CD14-positive monocyte (primary cell): ENCODE data around the gene CHMP4A. TPM values are rescaled to one million over a fixed set of nuclear protein-coding genes. Genes with fewer than 3 reads are reported as not detected.

Source experiments
- DNase-seq, 3 donors: peaks; one replicate each; pipeline ENCODE4 v3.0.0-alpha.2; 2011 to 2022
- H2AFZ ChIP-seq: 2 replicates; pipeline ENCODE4 v1.6.0; 2012; ENCODE audit warnings: mild to moderate bottlenecking, low read depth, low read length, inconsistent platforms; ENCODE audit not compliant: insufficient read depth, poor library complexity, severe bottlenecking
- H3K27ac ChIP-seq, 2 donors: 1 replicate in 1 of 2; 2 replicates in 1 of 2; pipeline ENCODE4 v1.5.1; 2012 to 2013; ENCODE audit warnings: low read length in 2 of 2, control low read depth in 1 of 2, inconsistent platforms in 1 of 2, low read depth in 1 of 2, mild to moderate bottlenecking in 1 of 2
- H3K27me3 ChIP-seq, 2 donors: one replicate each; pipeline versions ENCODE4 v1.6.0 to v1.6.1; 2011 to 2013; ENCODE audit warnings: low read length in 2 of 2; ENCODE audit not compliant: control insufficient read depth in 2 of 2, insufficient read depth in 2 of 2
- H3K36me3 ChIP-seq, 2 donors: replicated peaks in 1 of 2; 1 replicate in 1 of 2; 2 replicates in 1 of 2; pipeline versions ENCODE4 v1.5.1 to v1.6.1; 2012 to 2013; ENCODE audit warnings: low read length in 2 of 2, control low read depth in 1 of 2, inconsistent platforms in 1 of 2, mild to moderate bottlenecking in 1 of 2; ENCODE audit not compliant: insufficient read depth in 2 of 2, control insufficient read depth in 1 of 2
- H3K4me1 ChIP-seq, 2 donors: 1 replicate in 1 of 2; 2 replicates in 1 of 2; pipeline versions ENCODE4 v1.5.1 to v1.6.1; 2012 to 2013; ENCODE audit warnings: low read length in 2 of 2, control low read depth in 1 of 2, inconsistent platforms in 1 of 2, mild to moderate bottlenecking in 1 of 2, moderate library complexity in 1 of 2; ENCODE audit not compliant: insufficient read depth in 2 of 2, control insufficient read depth in 1 of 2
- H3K4me2 ChIP-seq: replicated peaks from 2 replicates; pipeline ENCODE3; 2012; ENCODE audit warnings: low read length, moderate library complexity, mild to moderate bottlenecking; ENCODE audit not compliant: poor library complexity, severe bottlenecking; ENCODE audit errors: extremely low read depth
- H3K4me3 ChIP-seq, 3 experiments: fragments of 200-600 bp in 1 of 3; sonication (generic) in 1 of 3; replicated peaks in 1 of 3; 1 replicate in 2 of 3; 2 replicates in 1 of 3; pipeline ENCODE4 v1.5.1; 2011 to 2013; ENCODE audit warnings: low read length in 3 of 3, mild to moderate bottlenecking in 3 of 3, control low read depth in 2 of 3, low read depth in 2 of 3, inconsistent platforms in 1 of 3, moderate library complexity in 1 of 3
- H3K79me2 ChIP-seq: 2 replicates; pipeline ENCODE4 v1.6.0; 2012; ENCODE audit warnings: mild to moderate bottlenecking, control low read depth, inconsistent platforms, low read length, moderate library complexity; ENCODE audit not compliant: insufficient read depth
- H3K9ac ChIP-seq: 2 replicates; pipeline ENCODE4 v1.6.0; 2017; ENCODE audit warnings: low read length, mild to moderate bottlenecking; ENCODE audit not compliant: insufficient read depth, poor library complexity, severe bottlenecking
- H3K9me3 ChIP-seq, 2 donors: replicated peaks in 1 of 2; 1 replicate in 1 of 2; 2 replicates in 1 of 2; pipeline versions ENCODE4 v1.5.1 to v1.6.1; 2012 to 2013; ENCODE audit warnings: low read length in 2 of 2, control low read depth in 1 of 2; ENCODE audit not compliant: control insufficient read depth in 1 of 2, insufficient read depth in 1 of 2
- H4K20me1 ChIP-seq: 2 replicates; pipeline ENCODE4 v1.6.0; 2012; ENCODE audit warnings: mild to moderate bottlenecking, low read length, control low read depth, moderate library complexity; ENCODE audit not compliant: insufficient read depth
- H3K27ac Mint-ChIP-seq, 7 donors: one replicate each; pipeline ENCODE4 v1.8.0; 2020; ENCODE audit warnings: mild to moderate bottlenecking in 7 of 7, mixed read lengths in 7 of 7, moderate library complexity in 6 of 7, inconsistent platforms in 2 of 7
- H3K27me3 Mint-ChIP-seq, 3 donors: one replicate each; pipeline ENCODE4 v1.8.0; 2021 to 2022; ENCODE audit warnings: low read depth in 3 of 3, mild to moderate bottlenecking in 3 of 3, mixed read lengths in 3 of 3, moderate library complexity in 3 of 3, inconsistent platforms in 1 of 3
- H3K36me3 Mint-ChIP-seq, 2 donors: one replicate each; pipeline ENCODE4 v1.8.0; 2020; ENCODE audit warnings: mixed read lengths in 2 of 2, inconsistent platforms in 1 of 2, mild to moderate bottlenecking in 1 of 2
- H3K4me1 Mint-ChIP-seq: one replicate; pipeline ENCODE4 v1.8.0; 2020; ENCODE audit warnings: mild to moderate bottlenecking, mixed read lengths
- H3K4me3 Mint-ChIP-seq, 2 donors: one replicate each; pipeline ENCODE4 v1.8.0; 2020; ENCODE audit warnings: mild to moderate bottlenecking in 2 of 2, mixed read lengths in 2 of 2, moderate library complexity in 1 of 2
- H3K9me3 Mint-ChIP-seq, 7 donors: one replicate each; pipeline ENCODE4 v1.8.0; 2020 to 2022; ENCODE audit warnings: mixed read lengths in 7 of 7, mild to moderate bottlenecking in 6 of 7, moderate library complexity in 6 of 7, inconsistent platforms in 2 of 7
- WGBS: methylation state at CpG from one replicate; pipeline ENCODE4 v1.1.5; 2013; ENCODE audit warnings: missing lambda C conversion rate; ENCODE audit not compliant: insufficient coverage; 5-methylcytosine and 5-hydroxymethylcytosine counted together
- intact Hi-C, 2 donors: fragments of 100-400 bp; cut with micrococcal nuclease; formaldehyde crosslinking; loops; one replicate each; pipeline versions ENCODE4 v1.15.0 to v1.15.1; 2023
- polyA plus RNA-seq, 3 donors: library from polyadenylated mRNA; depleted of rRNA in 1 of 3; unstranded in 2 of 3; stranded (reverse) in 1 of 3; fragments of 300-500 nt in 2 of 3; fragments of >200 nt in 1 of 3; fragmentation: Illumina TruSeq in 2 of 3; gene quantifications; 1 replicate in 2 of 3; 2 replicates in 1 of 3; pipeline ENCODE4 v1.2.3, GENCODE V29; 2012 to 2021
- TF ChIP-seq, protein P1 (sequence below): fragments of 200-600 bp; IDR thresholded peaks from one replicate; pipeline ENCODE4 v1.8.0; 2022; ENCODE audit warnings: antibody characterized with exemption, mild to moderate bottlenecking

The CHMP4A gene
- polyA plus RNA-seq, 3 donors: 99.0 to 128 (median 102) TPM

DNA sequence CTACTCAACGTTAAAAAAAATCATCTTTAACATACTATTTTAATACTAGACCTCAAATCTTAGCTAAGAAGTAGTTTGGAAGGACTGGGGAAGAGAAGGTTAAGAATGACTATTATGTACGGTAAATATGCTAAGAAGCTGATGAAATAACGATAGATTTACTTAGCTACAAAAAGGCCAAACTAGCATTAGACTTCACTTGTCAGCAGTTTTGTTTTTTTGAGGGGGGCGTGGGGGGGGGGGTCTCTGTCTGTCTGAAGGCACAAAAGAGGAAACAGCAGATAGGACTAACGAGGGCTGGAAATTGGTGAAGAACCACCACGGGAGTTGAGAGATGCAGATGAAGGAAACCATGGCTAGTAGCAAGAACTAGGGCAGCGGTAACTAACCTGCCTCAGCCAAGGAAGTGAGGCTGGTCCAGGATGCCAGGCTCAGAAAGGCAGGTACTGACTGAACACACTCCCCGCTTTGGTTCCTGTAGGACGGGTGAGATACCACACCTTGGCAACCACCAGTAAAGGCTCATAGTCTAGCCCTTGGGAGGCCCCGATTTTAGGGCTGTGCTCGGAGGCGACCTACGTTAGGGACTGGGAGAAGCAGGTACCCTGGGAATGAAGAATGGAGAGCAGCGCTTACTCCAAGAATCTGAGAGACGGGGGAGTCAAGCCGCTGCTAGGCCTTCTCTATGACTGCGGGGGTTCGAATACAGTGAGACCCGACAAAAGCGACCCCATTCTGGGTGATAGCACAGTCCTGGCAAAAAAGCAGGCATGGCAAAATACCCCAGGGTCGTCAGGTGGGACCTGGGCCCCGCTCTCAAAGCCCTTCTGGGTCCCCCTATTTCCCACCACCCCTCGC is 18.2 kb upstream of the CHMP4A start:
- Histone ChIP-seq H4K20me1 (peaks cover 36% of the 10 kb centered on the region), H3K27ac (peak overlapping the region; percentile 88 to 91), H2AFZ (peak overlapping the region; percentile 90), H3K9me3 (no peaks in the 10 kb centered on the region), H3K4me1 (peaks cover 26 to 42% of the 10 kb centered on the region in 2 donors), H3K4me3 (peak overlapping the region; percentile 68 to 91 (median 77)), H3K79me2 (peaks cover 86% of the 10 kb centered on the region), H3K27me3 (no peaks in the 10 kb centered on the region), H3K9ac (peak overlapping the region; percentile 70), H3K4me2 (peak overlapping the region; percentile 81), H3K36me3 (peaks cover 16 to 41% of the 10 kb centered on the region in 2 donors)
- Mint-ChIP-seq H3K9me3 (no peaks in the 10 kb centered on the region), H3K27me3 (no peaks in the 10 kb centered on the region), H3K4me1 (peaks cover 40% of the 10 kb centered on the region), H3K4me3 (peak overlapping the region; percentile 93 to 98), H3K36me3 (peaks cover 33% of the 10 kb centered on the region in 2 donors), H3K27ac (peak overlapping the region; percentile 92 to 98 (median 97))
- 3% methylated on average over 18 of the region's 23 CpGs for WGBS
- intact Hi-C loops: loop anchor here (1.0 to 10.0 kb wide), 6 partner anchors 11 to 211 kb away; partner anchors contain the start of genes TM9SF1 (in 2 of the 2), FITM1 (in 1 of the 2), LTB4R (in 1 of the 2) and LTB4R2 (in 1 of the 2)
- TF ChIP-seq, protein P1, sequence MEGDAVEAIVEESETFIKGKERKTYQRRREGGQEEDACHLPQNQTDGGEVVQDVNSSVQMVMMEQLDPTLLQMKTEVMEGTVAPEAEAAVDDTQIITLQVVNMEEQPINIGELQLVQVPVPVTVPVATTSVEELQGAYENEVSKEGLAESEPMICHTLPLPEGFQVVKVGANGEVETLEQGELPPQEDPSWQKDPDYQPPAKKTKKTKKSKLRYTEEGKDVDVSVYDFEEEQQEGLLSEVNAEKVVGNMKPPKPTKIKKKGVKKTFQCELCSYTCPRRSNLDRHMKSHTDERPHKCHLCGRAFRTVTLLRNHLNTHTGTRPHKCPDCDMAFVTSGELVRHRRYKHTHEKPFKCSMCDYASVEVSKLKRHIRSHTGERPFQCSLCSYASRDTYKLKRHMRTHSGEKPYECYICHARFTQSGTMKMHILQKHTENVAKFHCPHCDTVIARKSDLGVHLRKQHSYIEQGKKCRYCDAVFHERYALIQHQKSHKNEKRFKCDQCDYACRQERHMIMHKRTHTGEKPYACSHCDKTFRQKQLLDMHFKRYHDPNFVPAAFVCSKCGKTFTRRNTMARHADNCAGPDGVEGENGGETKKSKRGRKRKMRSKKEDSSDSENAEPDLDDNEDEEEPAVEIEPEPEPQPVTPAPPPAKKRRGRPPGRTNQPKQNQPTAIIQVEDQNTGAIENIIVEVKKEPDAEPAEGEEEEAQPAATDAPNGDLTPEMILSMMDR: no peak
- no peak for DNase-seq

DNA sequence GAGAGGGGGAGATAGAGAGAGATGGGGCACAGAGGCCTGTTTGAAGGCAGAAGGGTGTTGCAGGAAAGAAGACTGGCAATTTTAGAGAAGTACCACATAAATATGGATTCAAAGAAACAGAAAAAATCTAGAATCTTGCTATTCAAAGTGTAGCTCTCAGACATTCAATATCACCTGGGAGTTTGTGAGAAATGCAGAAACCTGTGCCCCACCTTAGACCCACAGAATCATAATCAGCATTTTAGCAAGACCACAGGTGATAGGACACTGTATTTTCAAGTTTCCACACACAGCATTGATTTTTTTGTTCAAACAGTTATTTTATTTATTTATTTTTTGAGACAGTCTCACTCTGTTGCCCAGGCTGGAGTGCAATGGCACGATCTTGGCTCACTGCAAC is 15.6 kb upstream of the CHMP4A start:
- Histone ChIP-seq H3K9me3 (no peaks in the 10 kb centered on the region), H3K79me2 (peaks cover 88% of the 10 kb centered on the region), H3K4me1 (peaks cover 23 to 29% of the 10 kb centered on the region in 2 donors), H3K36me3 (peaks cover 9 to 30% of the 10 kb centered on the region in 2 donors), H3K9ac (no peak overlapping the region), H3K4me2 (no peak overlapping the region), H3K27me3 (no peaks in the 10 kb centered on the region), H3K27ac (no peak overlapping the region), H2AFZ (no peak overlapping the region), H4K20me1 (peaks cover 25% of the 10 kb centered on the region), H3K4me3 (no peak overlapping the region)
- Mint-ChIP-seq H3K27ac (peak overlapping the region in 3 of 7 donors; percentile 2 to 84 (median 36)), H3K4me1 (peaks cover 27% of the 10 kb centered on the region), H3K4me3 (no peak overlapping the region), H3K27me3 (no peaks in the 10 kb centered on the region), H3K36me3 (peaks cover 14 to 29% of the 10 kb centered on the region in 2 donors), H3K9me3 (no peaks in the 10 kb centered on the region)
- TF ChIP-seq, protein P1: no peak
- no peak for DNase-seq
- intact Hi-C loops: no loop called here
- WGBS: no CpG with 5 or more reads among the region's 1 CpG
